ENCODE data around the gene PLAGL1. TPM values are rescaled to one million over a fixed set of nuclear protein-coding genes. Genes with fewer than 3 reads are reported as not detected.

PLAGL1 gene
- total and polyA plus RNA-seq, 2 of the 13 experiments (the other 11 are each of a cell fraction or from before 2014, with no cell fraction given), result 0.60 to 2.3 TPM

DNA sequence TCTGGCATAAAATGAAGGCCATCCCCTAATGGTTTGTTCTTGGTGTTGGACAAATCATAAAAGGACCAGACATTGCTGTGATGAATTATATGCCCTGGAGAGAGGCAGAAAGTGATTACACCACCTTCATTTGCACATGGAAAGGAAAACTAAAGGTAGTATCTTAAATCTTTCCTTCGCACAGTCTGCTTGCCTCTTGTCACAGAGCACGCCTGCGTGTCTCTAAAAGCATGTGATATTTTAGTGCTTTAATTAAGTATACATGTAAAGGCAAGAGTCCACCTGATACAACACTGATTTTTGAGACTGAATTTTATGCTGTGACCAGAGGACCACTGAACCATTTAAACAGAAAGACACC is 28.8 kb upstream of the PLAGL1 start (continued):
- TF ChIP-seq, protein P1, sequence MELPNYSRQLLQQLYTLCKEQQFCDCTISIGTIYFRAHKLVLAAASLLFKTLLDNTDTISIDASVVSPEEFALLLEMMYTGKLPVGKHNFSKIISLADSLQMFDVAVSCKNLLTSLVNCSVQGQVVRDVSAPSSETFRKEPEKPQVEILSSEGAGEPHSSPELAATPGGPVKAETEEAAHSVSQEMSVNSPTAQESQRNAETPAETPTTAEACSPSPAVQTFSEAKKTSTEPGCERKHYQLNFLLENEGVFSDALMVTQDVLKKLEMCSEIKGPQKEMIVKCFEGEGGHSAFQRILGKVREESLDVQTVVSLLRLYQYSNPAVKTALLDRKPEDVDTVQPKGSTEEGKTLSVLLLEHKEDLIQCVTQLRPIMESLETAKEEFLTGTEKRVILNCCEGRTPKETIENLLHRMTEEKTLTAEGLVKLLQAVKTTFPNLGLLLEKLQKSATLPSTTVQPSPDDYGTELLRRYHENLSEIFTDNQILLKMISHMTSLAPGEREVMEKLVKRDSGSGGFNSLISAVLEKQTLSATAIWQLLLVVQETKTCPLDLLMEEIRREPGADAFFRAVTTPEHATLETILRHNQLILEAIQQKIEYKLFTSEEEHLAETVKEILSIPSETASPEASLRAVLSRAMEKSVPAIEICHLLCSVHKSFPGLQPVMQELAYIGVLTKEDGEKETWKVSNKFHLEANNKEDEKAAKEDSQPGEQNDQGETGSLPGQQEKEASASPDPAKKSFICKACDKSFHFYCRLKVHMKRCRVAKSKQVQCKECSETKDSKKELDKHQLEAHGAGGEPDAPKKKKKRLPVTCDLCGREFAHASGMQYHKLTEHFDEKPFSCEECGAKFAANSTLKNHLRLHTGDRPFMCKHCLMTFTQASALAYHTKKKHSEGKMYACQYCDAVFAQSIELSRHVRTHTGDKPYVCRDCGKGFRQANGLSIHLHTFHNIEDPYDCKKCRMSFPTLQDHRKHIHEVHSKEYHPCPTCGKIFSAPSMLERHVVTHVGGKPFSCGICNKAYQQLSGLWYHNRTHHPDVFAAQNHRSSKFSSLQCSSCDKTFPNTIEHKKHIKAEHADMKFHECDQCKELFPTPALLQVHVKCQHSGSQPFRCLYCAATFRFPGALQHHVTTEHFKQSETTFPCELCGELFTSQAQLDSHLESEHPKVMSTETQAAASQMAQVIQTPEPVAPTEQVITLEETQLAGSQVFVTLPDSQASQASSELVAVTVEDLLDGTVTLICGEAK (IDR thresholded peaks at IDR 0.05), result no peak
- TF ChIP-seq, protein P1 (CRISPR knock-in tag; IDR thresholded peaks at IDR 0.05), result no peak
- TF ChIP-seq ZNF383 (CRISPR knock-in tag; IDR thresholded peaks at IDR 0.05; ENCODE audit: borderline replicate concordance) (no peak), ZNF331 (CRISPR knock-in tag; IDR thresholded peaks at IDR 0.05) (no peak), CBX1 (IDR thresholded peaks at IDR 0.05; ENCODE audit: low read depth) (no peak), MBNL3 (CRISPR knock-in tag; conservative IDR thresholded peaks at IDR 0.05) (no peak), TCF7 (IDR thresholded peaks at IDR 0.05; ENCODE audit: low read depth) (no peak), MED13 (CRISPR knock-in tag; IDR thresholded peaks at IDR 0.05) (no peak), ZNF547 (CRISPR knock-in tag; IDR thresholded peaks at IDR 0.05) (no peak), ZNF256 (CRISPR knock-in tag; conservative IDR thresholded peaks at IDR 0.05) (no peak), ZNF20 (CRISPR knock-in tag; IDR thresholded peaks at IDR 0.05) (no peak), ZNF773 (CRISPR knock-in tag; IDR thresholded peaks at IDR 0.05; ENCODE audit: borderline replicate concordance) (no peak)
- TF ChIP-seq, protein P2, sequence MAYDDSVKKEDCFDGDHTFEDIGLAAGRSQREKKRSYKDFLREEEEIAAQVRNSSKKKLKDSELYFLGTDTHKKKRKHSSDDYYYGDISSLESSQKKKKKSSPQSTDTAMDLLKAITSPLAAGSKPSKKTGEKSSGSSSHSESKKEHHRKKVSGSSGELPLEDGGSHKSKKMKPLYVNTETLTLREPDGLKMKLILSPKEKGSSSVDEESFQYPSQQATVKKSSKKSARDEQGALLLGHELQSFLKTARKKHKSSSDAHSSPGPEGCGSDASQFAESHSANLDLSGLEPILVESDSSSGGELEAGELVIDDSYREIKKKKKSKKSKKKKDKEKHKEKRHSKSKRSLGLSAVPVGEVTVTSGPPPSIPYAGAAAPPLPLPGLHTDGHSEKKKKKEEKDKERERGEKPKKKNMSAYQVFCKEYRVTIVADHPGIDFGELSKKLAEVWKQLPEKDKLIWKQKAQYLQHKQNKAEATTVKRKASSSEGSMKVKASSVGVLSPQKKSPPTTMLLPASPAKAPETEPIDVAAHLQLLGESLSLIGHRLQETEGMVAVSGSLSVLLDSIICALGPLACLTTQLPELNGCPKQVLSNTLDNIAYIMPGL (CRISPR knock-in tag; IDR thresholded peaks at IDR 0.05; ENCODE audit: borderline replicate concordance in 1 of 2, low read depth in 1 of 2), result no peak
- TF ChIP-seq, protein P3, sequence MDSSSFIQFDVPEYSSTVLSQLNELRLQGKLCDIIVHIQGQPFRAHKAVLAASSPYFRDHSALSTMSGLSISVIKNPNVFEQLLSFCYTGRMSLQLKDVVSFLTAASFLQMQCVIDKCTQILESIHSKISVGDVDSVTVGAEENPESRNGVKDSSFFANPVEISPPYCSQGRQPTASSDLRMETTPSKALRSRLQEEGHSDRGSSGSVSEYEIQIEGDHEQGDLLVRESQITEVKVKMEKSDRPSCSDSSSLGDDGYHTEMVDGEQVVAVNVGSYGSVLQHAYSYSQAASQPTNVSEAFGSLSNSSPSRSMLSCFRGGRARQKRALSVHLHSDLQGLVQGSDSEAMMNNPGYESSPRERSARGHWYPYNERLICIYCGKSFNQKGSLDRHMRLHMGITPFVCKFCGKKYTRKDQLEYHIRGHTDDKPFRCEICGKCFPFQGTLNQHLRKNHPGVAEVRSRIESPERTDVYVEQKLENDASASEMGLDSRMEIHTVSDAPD (CRISPR knock-in tag; IDR thresholded peaks at IDR 0.05), result no peak
